ENCODE results near the gene RAB8B.

RAB8B gene

DNA sequence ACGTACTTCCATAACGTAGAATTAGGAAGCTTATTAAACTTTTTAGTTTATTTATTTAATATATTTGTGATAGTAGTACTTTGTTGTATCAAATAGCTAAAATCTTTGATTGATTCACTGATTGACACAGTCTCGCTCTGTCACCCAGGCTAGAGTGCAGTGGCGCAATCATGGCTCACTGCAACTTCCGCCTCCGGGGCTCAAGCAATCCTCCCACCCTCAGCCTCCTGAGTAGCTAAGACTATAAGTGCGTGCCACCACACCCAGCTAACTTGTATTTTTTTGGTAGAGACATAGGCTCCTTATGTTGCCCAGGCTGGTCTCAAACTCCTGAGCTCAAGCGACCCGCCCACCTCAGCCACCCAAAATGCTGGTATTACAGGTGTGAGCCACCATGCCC lies 93.7 kb downstream of the RAB8B start:
- TF ChIP-seq, protein P1, sequence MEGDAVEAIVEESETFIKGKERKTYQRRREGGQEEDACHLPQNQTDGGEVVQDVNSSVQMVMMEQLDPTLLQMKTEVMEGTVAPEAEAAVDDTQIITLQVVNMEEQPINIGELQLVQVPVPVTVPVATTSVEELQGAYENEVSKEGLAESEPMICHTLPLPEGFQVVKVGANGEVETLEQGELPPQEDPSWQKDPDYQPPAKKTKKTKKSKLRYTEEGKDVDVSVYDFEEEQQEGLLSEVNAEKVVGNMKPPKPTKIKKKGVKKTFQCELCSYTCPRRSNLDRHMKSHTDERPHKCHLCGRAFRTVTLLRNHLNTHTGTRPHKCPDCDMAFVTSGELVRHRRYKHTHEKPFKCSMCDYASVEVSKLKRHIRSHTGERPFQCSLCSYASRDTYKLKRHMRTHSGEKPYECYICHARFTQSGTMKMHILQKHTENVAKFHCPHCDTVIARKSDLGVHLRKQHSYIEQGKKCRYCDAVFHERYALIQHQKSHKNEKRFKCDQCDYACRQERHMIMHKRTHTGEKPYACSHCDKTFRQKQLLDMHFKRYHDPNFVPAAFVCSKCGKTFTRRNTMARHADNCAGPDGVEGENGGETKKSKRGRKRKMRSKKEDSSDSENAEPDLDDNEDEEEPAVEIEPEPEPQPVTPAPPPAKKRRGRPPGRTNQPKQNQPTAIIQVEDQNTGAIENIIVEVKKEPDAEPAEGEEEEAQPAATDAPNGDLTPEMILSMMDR (IDR thresholded peaks at IDR 0.05): no peak
- no peak for TF ChIP-seq ZFX (IDR thresholded peaks at IDR 0.05; ENCODE audit: borderline replicate concordance)
- no peak overlapping the region for H3K27ac ChIP-seq

DNA sequence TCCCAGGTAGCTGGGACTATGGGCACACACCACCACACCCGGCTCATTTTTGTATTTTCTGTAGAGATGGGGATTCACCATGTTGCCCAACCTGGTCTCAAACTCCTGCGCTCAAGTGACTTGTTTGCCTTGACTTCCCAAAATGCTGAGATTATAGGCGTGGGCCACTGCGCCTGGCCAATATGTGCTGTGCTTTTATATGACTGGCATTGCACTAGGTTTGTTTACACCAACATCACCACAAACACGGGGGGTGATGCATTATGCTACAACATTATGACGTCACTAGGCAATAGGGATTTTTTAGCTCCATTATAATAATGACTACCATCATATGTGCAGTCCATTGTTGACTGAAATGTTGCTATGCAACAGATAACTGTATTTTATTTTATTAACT lies 94.9 kb downstream of the RAB8B start:
- TF ChIP-seq ZFX (IDR thresholded peaks at IDR 0.05; ENCODE audit: borderline replicate concordance): no peak
- H3K27ac ChIP-seq: no peak overlapping the region

DNA sequence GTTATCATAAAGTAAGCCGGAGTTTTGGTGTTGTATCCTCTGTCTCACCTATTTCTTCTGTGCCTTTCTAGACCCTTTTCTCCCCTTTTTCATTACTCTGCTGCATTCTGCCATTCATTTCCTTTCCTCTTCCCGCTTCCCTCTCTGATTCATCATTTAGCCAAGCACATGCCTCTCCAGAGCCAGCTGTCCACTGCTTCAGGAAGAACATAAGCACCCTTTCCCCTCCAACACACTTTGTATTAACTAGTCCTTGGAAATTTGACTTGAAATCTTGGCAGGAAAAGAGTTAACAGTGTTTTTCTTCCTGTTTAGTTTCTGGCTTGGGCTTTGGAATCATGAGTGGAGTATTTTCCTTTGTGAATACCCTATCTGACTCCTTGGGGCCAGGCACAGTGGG lies 97.7 kb downstream of the RAB8B start:
- no peak overlapping the region for H3K27ac ChIP-seq
- TF ChIP-seq, protein P1 (IDR thresholded peaks at IDR 0.05): no peak
- TF ChIP-seq ZFX (IDR thresholded peaks at IDR 0.05; ENCODE audit: borderline replicate concordance): no peak

DNA sequence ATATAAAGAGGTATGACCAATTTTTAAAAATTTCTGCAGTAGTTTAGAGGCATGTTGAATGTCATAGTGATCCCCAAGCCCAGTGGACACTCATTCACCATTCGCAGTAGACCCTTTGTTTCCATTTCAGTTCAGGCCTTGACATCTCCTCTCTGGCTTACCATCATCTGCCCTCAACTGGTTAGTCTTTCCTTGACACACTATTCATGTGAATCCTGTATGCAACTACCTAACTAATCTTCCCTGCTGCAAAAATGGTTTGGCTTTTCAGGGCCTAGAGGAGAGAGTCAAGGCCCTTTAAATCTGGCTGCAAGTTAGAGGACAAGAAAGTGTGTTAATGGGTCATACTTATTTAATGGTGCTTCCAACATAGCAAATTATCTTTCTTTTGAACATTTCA lies 98.9 kb downstream of the RAB8B start:
- no peak overlapping the region for H3K27ac ChIP-seq
- no peak for TF ChIP-seq ZFX (IDR thresholded peaks at IDR 0.05; ENCODE audit: borderline replicate concordance)
- TF ChIP-seq, protein P1 (IDR thresholded peaks at IDR 0.05): no peak

DNA sequence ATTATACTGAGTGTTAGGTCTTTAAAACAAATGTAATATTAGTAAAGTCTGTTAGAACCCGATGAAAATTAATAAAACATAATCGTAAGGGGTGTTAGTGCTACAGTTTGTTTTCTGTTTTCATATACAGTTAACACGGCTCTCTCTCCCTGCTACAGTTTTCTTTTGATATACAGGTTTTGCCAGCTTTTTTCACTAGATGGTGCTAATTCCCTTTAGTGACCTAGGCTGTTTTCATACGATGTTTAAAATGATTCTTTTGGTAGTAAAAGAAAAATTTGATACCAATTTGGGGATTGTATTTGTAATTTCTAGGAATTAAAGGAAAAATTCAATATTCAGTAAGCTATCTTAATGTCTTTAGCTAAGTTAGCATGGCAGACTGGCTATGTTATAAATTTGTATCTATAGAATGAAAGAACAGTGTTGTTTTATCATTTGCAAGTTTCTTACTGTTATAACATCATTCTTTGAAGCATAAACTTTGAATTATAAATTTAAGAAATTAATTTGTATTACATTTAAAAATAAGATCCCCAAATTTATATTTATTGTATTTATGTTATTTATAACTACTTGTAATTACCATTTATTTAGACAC lies 99.5 kb downstream of the RAB8B start:
- TF ChIP-seq, protein P1 (IDR thresholded peaks at IDR 0.05): peak; percentile 84
- TF ChIP-seq ZFX (IDR thresholded peaks at IDR 0.05; ENCODE audit: borderline replicate concordance): no peak
- H3K27ac ChIP-seq: no peak overlapping the region

DNA sequence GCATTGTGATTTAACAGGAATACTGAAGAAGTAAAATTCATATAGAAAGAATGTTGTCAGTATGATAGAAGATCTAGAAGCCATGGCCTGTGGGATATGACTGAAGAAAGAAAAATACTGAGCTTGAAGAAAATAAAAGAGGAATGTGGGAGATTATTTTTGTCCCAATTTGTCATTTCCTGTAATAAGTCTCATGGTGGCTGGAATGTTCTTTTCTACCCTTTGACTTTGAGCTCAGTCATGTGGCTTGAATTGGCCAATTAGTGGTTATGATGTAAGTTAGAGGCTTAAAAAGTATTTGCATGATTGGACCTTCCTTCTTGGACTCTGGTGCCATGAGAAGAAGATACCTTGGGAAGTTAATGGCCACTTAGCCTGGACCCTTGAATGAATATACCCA lies 102.1 kb downstream of the RAB8B start:
- TF ChIP-seq, protein P1 (IDR thresholded peaks at IDR 0.05): no peak
- no peak for TF ChIP-seq ZFX (IDR thresholded peaks at IDR 0.05; ENCODE audit: borderline replicate concordance)

DNA sequence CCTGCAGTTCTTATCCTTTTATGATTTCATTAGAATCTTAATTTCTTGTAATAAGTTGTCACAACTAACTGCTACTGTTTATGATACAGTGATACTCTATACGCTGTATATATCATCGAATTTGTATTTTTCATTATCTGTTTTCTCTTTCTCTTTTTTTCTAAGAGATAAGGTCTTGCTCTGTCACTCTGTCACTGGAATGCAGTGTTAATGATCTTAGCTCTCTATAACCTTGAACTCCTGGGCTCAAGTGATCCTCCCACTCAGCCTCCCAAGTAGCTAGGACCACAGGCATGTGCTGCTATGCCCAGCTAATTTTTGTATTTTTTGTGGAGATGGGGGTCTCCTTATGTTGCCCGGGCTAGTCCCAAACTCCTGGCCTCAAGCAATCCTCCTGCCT lies 102.8 kb downstream of the RAB8B start:
- TF ChIP-seq, protein P1 (IDR thresholded peaks at IDR 0.05): no peak
- no peak for TF ChIP-seq ZFX (IDR thresholded peaks at IDR 0.05; ENCODE audit: borderline replicate concordance)
- no peak overlapping the region for H3K27ac ChIP-seq

More for the DNA sequence above, 102.1 kb downstream of the RAB8B start:
- no peak overlapping the region for H3K27ac ChIP-seq

DNA sequence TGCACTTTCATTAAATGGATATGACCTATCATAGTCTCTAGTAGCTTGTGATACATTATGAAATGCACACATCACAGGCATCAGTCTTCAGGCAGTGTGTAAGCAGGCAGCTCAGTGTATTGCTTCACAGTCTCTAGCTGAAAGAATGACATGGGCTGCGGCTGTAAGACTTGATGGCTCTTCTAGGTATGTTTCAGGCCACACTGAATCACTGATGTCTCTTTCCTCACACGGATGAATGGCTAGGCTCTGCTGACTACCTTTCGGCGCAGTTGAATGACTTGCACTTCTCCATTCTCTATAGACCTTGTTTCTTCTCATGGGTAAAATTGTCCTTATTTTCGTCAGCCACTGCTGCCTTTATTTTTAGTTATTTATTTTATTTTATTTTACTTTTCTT lies 103.4 kb downstream of the RAB8B start:
- H3K27ac ChIP-seq: no peak overlapping the region
- TF ChIP-seq, protein P1 (IDR thresholded peaks at IDR 0.05): no peak
- TF ChIP-seq ZFX (IDR thresholded peaks at IDR 0.05; ENCODE audit: borderline replicate concordance): no peak

All from 22Rv1 (cell line).